Measurements from ENCODE around the gene RIOK1. TPM values are rescaled to one million over a fixed set of nuclear protein-coding genes. Genes with fewer than 3 reads are reported as not detected.
A peak's percentile ranks its signal among the peaks of the same experiment; 100 is the strongest.

RIOK1 gene
- total and polyA plus RNA-seq, 2 of the 13 experiments (the other 11 are each of a cell fraction or from before 2014, with no cell fraction given) = 9.4 to 37.8 TPM

- TF ChIP-seq PATZ1 (CRISPR knock-in tag; IDR thresholded peaks at IDR 0.05) = peak; percentile 54
- TF ChIP-seq ZNF512B (CRISPR knock-in tag; IDR thresholded peaks at IDR 0.05; ENCODE audit: borderline replicate concordance) = no peak
- TF ChIP-seq SNAPC2 (CRISPR knock-in tag; IDR thresholded peaks at IDR 0.05) = peak; percentile 68; the same call in 1 of the 2 replicates
- no peak for TF ChIP-seq ZNF850 (CRISPR knock-in tag; conservative IDR thresholded peaks at IDR 0.05)
- TF ChIP-seq NFYC (CRISPR knock-in tag; IDR thresholded peaks at IDR 0.05) = peak; percentile 84
- TF ChIP-seq E2F2 (CRISPR knock-in tag; IDR thresholded peaks at IDR 0.05; ENCODE audit: borderline replicate concordance) = no peak
- peak; percentile 76 for TF ChIP-seq SOX13 (IDR thresholded peaks at IDR 0.05)
- peak in 1 of 2 experiments; percentile 75; a peak in 2 of 4 replicates for TF ChIP-seq SOX13 (CRISPR knock-in tag; conservative IDR thresholded peaks at IDR 0.05 in 1 of 2, IDR thresholded peaks at IDR 0.05 in 1 of 2)
- peak; percentile 66; the same call in 1 of the 2 replicates for TF ChIP-seq TARDBP (CRISPR knock-in tag; IDR thresholded peaks at IDR 0.05)
- no peak for TF ChIP-seq ZNF142 (CRISPR knock-in tag; IDR thresholded peaks at IDR 0.05)
- no peak for TF ChIP-seq EEA1 (CRISPR knock-in tag; IDR thresholded peaks at IDR 0.05; ENCODE audit: borderline replicate concordance)
Observed at GRCh38 chr6:7426447-7427169, 37.0 kb downstream of the RIOK1 start (continued).

Measured in HepG2 (cell line).